Measurements from ENCODE around the gene CORO1C.

CORO1C gene

DNA sequence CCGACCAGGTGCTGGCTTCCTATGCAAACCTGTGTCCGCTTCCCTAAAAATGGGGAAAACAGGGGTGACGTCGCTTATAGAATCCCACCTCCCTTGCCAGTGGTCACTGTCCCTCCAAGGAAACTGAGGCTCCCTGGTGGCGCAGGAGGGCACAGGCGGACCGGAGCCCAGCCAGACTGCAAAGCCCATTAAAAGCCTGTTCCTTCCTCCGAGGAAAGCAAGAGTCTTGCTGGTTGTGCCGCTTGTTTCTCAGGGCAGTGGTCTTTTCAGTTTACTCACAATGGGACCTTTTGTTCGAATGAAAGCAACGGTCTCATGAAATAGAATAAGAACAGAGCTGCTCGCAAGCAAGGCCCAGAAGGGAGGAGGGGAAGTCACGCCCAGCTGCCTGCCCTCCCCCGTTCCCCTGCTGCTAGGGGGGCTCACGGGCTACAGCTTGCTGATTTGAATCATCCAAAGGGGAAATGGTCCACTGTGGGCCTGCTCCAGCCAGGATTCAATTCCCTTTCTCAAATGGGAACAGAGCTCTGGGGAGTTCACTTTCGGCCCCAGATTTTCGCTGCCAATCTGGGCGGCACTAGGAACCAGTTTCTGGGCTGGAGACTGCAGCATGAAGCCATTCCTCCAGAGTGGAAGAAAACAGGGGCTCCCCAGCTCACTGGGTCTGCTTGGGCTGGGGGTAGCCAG lies 93.0 kb downstream of the CORO1C start:
- TF ChIP-seq GATA3 (IDR thresholded peaks at IDR 0.05; ENCODE audit: low read depth, low read length) (no peak), GATA2 (IDR thresholded peaks at IDR 0.05; ENCODE audit: low read depth, low read length) (no peak)

- TF ChIP-seq GATA2 (IDR thresholded peaks at IDR 0.05; ENCODE audit: low read depth, low read length) (no peak), GATA3 (IDR thresholded peaks at IDR 0.05; ENCODE audit: low read depth, low read length) (no peak)
These were observed 93.9 kb downstream of the CORO1C start for GRCh38 chr12:108637222-108637971.

- no peak for TF ChIP-seq GATA2 (IDR thresholded peaks at IDR 0.05; ENCODE audit: low read depth, low read length)
- no peak for TF ChIP-seq GATA3 (IDR thresholded peaks at IDR 0.05; ENCODE audit: low read depth, low read length)
These were observed 95.1 kb downstream of the CORO1C start for GRCh38 chr12:108635997-108636808.

DNA sequence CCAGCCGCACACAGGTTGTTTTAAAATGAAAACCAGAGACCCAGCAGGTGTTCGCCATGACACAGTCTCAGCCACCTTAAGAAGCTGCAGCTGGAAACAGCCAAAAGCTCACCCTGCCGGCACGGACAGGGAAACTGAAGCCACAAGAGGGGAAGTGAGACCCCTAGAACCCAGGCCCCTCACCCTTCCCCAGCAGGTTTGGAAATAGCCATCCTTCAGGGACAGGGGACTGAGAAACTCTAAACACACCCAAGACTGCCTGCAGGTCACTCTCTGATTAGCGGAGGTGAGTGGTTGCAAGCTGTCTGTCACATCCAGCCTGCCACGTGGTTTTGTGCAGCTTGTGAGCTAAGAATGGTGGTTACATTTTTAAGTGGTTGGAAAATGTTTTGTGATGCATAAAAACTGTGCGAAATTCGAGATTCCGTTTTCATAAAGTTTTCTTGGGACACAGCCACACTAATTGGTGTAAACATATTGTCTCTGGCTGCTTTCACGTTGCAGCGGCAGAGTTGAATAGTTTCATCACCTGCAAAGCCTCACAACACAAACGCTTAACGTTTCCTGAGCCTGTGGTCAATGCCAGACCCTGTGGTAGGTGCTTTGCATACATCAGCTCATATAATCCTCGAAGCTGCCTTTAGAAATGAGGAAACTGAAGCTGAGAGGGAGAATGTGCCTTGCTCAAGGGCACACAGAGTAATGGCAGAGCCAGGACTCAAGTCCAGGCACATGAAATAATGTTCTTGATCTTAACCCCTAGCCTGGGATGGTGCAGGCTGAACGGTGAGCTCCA lies 95.9 kb downstream of the CORO1C start:
- TF ChIP-seq GATA2 (IDR thresholded peaks at IDR 0.05; ENCODE audit: low read depth, low read length) (no peak), GATA3 (IDR thresholded peaks at IDR 0.05; ENCODE audit: low read depth, low read length) (no peak)

DNA sequence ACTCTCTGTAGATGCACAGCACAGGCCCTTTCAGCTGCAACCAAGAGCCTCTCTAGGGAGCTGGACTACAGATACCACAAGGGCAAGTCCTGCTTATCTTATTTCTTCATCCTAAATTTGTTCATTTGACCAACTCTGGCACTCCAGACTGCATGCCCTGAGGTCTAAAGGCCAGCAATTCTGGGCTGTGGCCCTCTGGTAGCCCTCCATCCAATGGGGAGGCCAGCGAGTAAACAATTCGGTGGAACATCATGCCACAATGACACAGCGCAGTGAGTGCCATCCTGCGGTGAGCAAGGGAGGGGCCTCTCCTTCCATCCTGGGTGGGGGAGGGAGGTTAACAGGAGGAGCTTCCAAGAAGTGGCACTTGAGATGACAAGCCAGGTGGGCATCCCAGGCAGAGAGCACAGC lies 97.0 kb downstream of the CORO1C start:
- no peak for TF ChIP-seq GATA3 (IDR thresholded peaks at IDR 0.05; ENCODE audit: low read depth, low read length)
- TF ChIP-seq GATA2 (IDR thresholded peaks at IDR 0.05; ENCODE audit: low read depth, low read length): no peak

GRCh38 chr12:108633534-108634248 lies 97.6 kb downstream of the CORO1C start, which contains the start of gene SELPLG:
SELPLG (minus strand) TSS chr12:108633894; CDS start chr12:108624307, 9,587 bp downstream.
- no peak for TF ChIP-seq GATA3 (IDR thresholded peaks at IDR 0.05; ENCODE audit: low read depth, low read length)
- no peak for TF ChIP-seq GATA2 (IDR thresholded peaks at IDR 0.05; ENCODE audit: low read depth, low read length)

GRCh38 chr12:108633081-108633533 lies 98.2 kb downstream of the CORO1C start:
- no peak for TF ChIP-seq GATA3 (IDR thresholded peaks at IDR 0.05; ENCODE audit: low read depth, low read length)
- TF ChIP-seq GATA2 (IDR thresholded peaks at IDR 0.05; ENCODE audit: low read depth, low read length): no peak

DNA sequence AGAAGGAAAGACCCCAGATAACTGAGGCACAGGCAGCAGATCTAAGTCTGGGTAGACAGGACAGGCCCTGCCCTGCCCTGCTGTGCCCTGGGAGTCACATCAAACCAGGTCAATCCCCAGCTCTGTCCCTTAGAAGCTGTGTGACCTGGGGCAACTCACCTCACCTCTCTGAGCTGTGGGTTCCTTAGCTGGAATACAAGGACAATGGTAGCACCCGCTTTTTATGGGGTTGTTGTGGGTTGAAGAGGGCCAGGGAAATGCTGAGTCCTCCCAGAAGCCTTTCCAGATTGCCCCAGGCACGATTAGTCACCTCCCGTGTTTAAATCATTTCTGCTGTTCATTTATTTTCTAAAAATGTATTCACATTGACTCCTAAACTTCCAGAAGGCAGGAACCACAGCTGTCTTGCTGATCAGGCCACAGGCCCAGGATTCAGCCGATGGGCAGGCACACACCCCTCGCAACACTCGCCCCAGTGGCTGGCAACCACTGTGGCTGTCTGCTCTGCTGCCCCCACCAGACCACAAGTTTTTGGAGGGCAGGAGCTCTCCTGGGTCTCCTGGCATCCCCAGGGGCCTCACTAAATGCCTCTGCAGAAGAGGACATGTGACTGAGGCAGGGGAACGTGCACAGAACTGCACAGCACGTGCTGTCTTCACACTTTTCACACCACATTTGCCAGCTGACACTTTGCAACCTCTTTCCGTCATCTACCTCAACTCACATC lies 100.7 kb downstream of the CORO1C start:
- no peak for TF ChIP-seq GATA3 (IDR thresholded peaks at IDR 0.05; ENCODE audit: low read depth, low read length)
- no peak for TF ChIP-seq GATA2 (IDR thresholded peaks at IDR 0.05; ENCODE audit: low read depth, low read length)

DNA sequence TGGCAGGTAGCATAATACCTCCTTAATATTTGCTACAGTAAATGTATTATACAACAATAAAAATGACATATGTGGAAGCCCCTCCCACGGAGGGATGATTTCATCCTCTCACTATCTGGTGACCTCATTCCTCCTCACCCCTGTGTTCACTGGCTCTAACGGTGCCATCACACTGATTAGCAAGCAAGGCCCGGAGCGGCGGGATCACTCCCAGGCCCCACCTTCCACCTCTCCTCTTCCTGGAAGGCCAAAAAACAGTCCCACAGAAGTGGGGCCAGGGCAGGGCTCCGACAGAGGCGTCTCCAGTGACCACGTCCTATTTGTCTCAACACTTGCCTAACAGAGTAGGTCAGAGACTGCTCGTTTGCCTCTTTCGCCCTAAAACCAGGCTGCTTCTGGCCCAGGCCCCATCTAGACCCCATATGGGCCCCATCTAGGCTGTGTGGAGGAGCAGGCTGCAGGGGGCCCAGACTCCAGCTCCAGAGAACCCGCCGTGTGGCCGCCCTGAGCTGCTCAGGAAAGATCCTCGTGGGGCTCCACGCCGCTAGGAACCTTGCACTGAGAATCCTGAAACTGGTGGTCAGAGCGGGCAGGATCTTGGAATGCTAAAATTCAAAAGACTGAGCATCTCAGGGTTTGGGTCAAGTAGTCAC lies 101.4 kb downstream of the CORO1C start:
- TF ChIP-seq GATA2 (IDR thresholded peaks at IDR 0.05; ENCODE audit: low read depth, low read length) (no peak), GATA3 (IDR thresholded peaks at IDR 0.05; ENCODE audit: low read depth, low read length) (no peak)

DNA sequence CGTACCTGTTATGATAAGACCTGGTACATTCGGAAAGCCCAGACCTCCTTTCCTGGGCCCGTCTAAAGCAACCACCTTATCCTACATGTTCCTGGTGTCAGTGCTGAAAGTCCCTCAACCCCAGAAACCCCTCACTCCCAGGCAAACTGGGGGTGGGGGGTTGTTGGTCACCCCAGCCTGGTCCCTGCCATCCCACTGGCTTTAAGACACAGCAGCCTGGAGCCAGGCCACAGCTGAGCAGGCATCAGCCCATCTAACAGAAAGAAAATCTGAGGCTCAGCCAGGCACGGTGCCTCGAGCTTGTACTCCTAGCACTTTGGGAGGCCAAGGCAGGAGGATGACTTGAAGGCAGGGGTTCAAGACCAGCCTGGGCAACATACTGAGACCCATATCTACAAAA lies 102.2 kb downstream of the CORO1C start:
- no peak for TF ChIP-seq GATA2 (IDR thresholded peaks at IDR 0.05; ENCODE audit: low read depth, low read length)
- TF ChIP-seq GATA3 (IDR thresholded peaks at IDR 0.05; ENCODE audit: low read depth, low read length): no peak

DNA sequence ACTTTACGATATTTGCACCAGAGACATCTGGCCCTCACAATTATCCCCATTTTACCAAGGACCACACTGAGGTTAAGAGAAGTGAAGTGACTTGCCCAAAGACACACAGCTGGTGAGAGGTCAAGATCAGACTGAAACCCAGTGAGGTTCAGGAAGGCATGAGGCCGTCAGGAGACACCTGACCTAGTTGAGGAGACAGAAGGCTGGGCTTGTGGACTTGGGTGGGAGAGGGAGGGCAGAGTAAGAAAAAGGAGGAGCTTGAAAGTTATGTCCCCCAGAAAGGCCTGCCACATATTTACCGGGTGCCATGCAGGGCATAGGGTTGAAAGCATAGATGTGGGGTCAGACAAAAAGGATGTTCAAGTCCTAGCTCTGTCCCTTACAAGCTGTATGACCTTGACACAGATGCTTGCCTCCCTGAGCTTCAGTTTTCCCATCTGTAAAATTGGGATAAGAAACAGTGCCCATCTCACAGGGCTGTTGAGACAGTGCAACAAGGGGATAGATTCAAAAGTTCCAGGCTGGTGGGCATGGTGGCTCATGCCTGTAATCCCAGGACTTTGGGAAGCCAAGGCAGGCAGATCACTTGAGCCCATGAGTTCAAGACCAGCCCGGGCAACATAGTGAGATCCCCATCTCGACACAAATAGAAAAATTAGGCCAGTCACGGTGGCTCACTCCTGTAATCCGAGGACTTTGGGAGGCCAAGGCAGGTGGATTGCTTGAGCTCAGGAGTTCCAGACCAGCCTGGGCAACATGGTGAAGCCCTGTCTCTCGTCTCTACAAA lies 104.0 kb downstream of the CORO1C start:
- TF ChIP-seq GATA2 (IDR thresholded peaks at IDR 0.05; ENCODE audit: low read depth, low read length) (no peak), GATA3 (IDR thresholded peaks at IDR 0.05; ENCODE audit: low read depth, low read length) (no peak)

Data from SH-SY5Y (cell line).